ENCODE data around the gene GRK3. TPM values are rescaled to one million over a fixed set of nuclear protein-coding genes. Genes with fewer than 3 reads are reported as not detected.

Gene GRK3
- total and polyA plus RNA-seq, 10 of the 15 experiments (the other 5 are each of a cell fraction or from before 2014, with no cell fraction given): 3.1 to 35.1 (median 14.7) TPM

- TF ChIP-seq ZNF217 (IDR thresholded peaks at IDR 0.05): no peak
- no peak for TF ChIP-seq RELA (IDR thresholded peaks at IDR 0.05; ENCODE audit: borderline replicate concordance, partially characterized antibody)
- TF ChIP-seq POLR2A (IDR thresholded peaks at IDR 0.05; ENCODE audit: low read depth, low read length): no peak
- no peak for TF ChIP-seq RB1 (IDR thresholded peaks at IDR 0.05; ENCODE audit: borderline replicate concordance)
- TF ChIP-seq ATF7 (IDR thresholded peaks at IDR 0.05; ENCODE audit: low read depth): no peak
- no peak for TF ChIP-seq NKRF (conservative IDR thresholded peaks at IDR 0.05)
- no peak for TF ChIP-seq CBX3 (IDR thresholded peaks at IDR 0.05; ENCODE audit: borderline replicate concordance, low read depth)
- TF ChIP-seq NFIC (IDR thresholded peaks at IDR 0.05; ENCODE audit: low read depth, low read length): peak; percentile 62; the same call in 1 of the 2 replicates
- TF ChIP-seq YY1 (IDR thresholded peaks at IDR 0.05; ENCODE audit: low read depth, low read length): peak; percentile 94
- peak; percentile 63 for TF ChIP-seq ATF2 (IDR thresholded peaks at IDR 0.05; ENCODE audit: low read length)
- no peak for TF ChIP-seq NFYB (IDR thresholded peaks at IDR 0.05; ENCODE audit: insufficient read depth, low read depth, low read length)
- no peak for TF ChIP-seq ZNF687 (IDR thresholded peaks at IDR 0.05)
- no peak for TF ChIP-seq E2F4 (IDR thresholded peaks at IDR 0.05; ENCODE audit: low read depth, low read length)
- no peak for TF ChIP-seq POLR2AphosphoS5 (IDR thresholded peaks at IDR 0.05; ENCODE audit: low read length)
- TF ChIP-seq FOXM1 (IDR thresholded peaks at IDR 0.05; ENCODE audit: low read depth, low read length): peak; percentile 67; the same call in 1 of the 2 replicates
- TF ChIP-seq LARP7 (IDR thresholded peaks at IDR 0.05): no peak
- TF ChIP-seq IKZF1 (conservative IDR thresholded peaks at IDR 0.05): 0 out of 2 replicates have a peak, but pooled peaks have one; percentile 37
- no peak for TF ChIP-seq ZSCAN29 (IDR thresholded peaks at IDR 0.05)
- TF ChIP-seq CREM (IDR thresholded peaks at IDR 0.05; ENCODE audit: low read depth): peak; percentile 73
- peak; percentile 46 to 55; a peak in 3 of 4 replicates for TF ChIP-seq EP300 (IDR thresholded peaks at IDR 0.05; ENCODE audit: borderline replicate concordance in 1 of 2, control insufficient read depth in 1 of 2, low read depth in 2 of 2, low read length in 2 of 2)
- no peak for TF ChIP-seq KDM1A (IDR thresholded peaks at IDR 0.05; ENCODE audit: borderline replicate concordance)
- peak; percentile 87; the same call in 1 of the 2 replicates for TF ChIP-seq BCL11A (IDR thresholded peaks at IDR 0.05; ENCODE audit: low read depth, low read length)
- TF ChIP-seq SUZ12 (IDR thresholded peaks at IDR 0.05; ENCODE audit: unreplicated experiment): no peak
Measured at GRCh38 chr22:25749420-25750169, 185.1 kb downstream of the GRK3 start (continued).

Data from GM12878 (cell line).